ENCODE measurements around the gene CAMK2B. TPM values are rescaled to one million over a fixed set of nuclear protein-coding genes. Genes with fewer than 3 reads are reported as not detected.

CAMK2B gene
- total RNA-seq, 1 donor from 2014 or later = 96.1 TPM

- no peak for DNase-seq
Observed at GRCh38 chr7:44308596-44309270, 16.7 kb downstream of the CAMK2B start.

- DNase-seq = no peak
Observed at GRCh38 chr7:44307905-44308595, 17.3 kb downstream of the CAMK2B start.

GRCh38 chr7:44307301-44307900, 18.0 kb downstream of the CAMK2B start:
- DNase-seq = no peak

GRCh38 chr7:44306606-44307005, 18.8 kb downstream of the CAMK2B start:
- no peak for DNase-seq

- no peak for DNase-seq
Observed at GRCh38 chr7:44305564-44306507, 19.6 kb downstream of the CAMK2B start.

- no peak for DNase-seq
Observed at GRCh38 chr7:44294325-44295069, 30.9 kb downstream of the CAMK2B start.

- DNase-seq = no peak
Observed at GRCh38 chr7:44293561-44294324, 31.7 kb downstream of the CAMK2B start.

GRCh38 chr7:44292876-44293560, 32.4 kb downstream of the CAMK2B start:
- no peak for DNase-seq

- no peak for DNase-seq
Observed at GRCh38 chr7:44292420-44292817, 33.0 kb downstream of the CAMK2B start.

- DNase-seq = no peak
Observed at GRCh38 chr7:44291733-44292419, 33.5 kb downstream of the CAMK2B start.

GRCh38 chr7:44291066-44291732, 34.2 kb downstream of the CAMK2B start:
- DNase-seq = no peak

- DNase-seq = no peak
Observed at GRCh38 chr7:44290252-44290620, 35.2 kb downstream of the CAMK2B start.

GRCh38 chr7:44289341-44290251, 35.8 kb downstream of the CAMK2B start:
- no peak for DNase-seq

GRCh38 chr7:44288811-44289340, 36.5 kb downstream of the CAMK2B start:
- no peak for DNase-seq

- no peak for DNase-seq
Observed at GRCh38 chr7:44288381-44288685, 37.1 kb downstream of the CAMK2B start.

- DNase-seq = no peak
Observed at GRCh38 chr7:44287488-44288380, 37.7 kb downstream of the CAMK2B start.
